Panc1 (cell line): ENCODE data around the gene FRRS1. TPM values are rescaled to one million over a fixed set of nuclear protein-coding genes. Genes with fewer than 3 reads are reported as not detected.

Experiments used
- ATAC-seq: fragments of 200-7000 bp; cut with Tn5 transposase; 2 replicates; pipeline ENCODE4 v1.9.1; 2020; ENCODE audit warnings: mild to moderate bottlenecking, moderate library complexity
- BruUV-seq: library from RNA; stranded (reverse); fragments of 400-500 nt; replicated peaks from 2 replicates; lab custom pipeline; 2021; lab: Mats Ljungman, UMichigan
- CTCF ChIA-PET: fragments of 300-600 bp; sonication (Branson Sonifier 250); formaldehyde crosslinking; loops from one replicate; lab custom pipeline; 2022; ENCODE audit warnings: antibody characterized with exemption; lab: Charles Lee
- POLR2A ChIA-PET: fragments of 300-600 bp; sonication (Branson Sonifier 250); formaldehyde crosslinking; loops from one replicate; lab custom pipeline; 2022; ENCODE audit warnings: antibody characterized with exemption; lab: Charles Lee
- DNase-seq: peaks from one replicate; pipeline ENCODE4 v3.0.0-alpha.2; 2010; ENCODE audit warnings: low read depth, low spot score
- H3K27ac ChIP-seq: 2 replicates; pipeline ENCODE4 v1.5.1; 2011; ENCODE audit warnings: mild to moderate bottlenecking, low read length, inconsistent platforms
- H3K27me3 ChIP-seq: fragments of 200-500 bp; sonication (Bioruptor generic); 2 replicates; pipeline ENCODE4 v1.6.0; 2014; ENCODE audit warnings: low read length, inconsistent platforms; ENCODE audit not compliant: control insufficient read depth, insufficient read depth
- H3K36me3 ChIP-seq: fragments of 200-500 bp; sonication (Bioruptor generic); 2 replicates; pipeline ENCODE4 v1.5.1; 2014; ENCODE audit warnings: inconsistent platforms, mild to moderate bottlenecking, low read length, moderate library complexity; ENCODE audit not compliant: control insufficient read depth, insufficient read depth
- H3K4me1 ChIP-seq: 2 replicates; pipeline ENCODE4 v1.5.1; 2011; ENCODE audit warnings: inconsistent platforms, mild to moderate bottlenecking, low read length, moderate library complexity; ENCODE audit not compliant: control insufficient read depth, insufficient read depth
- H3K4me3 ChIP-seq, 2 experiments: 2 replicates each; pipeline ENCODE4 v1.5.1; 2011 to 2012; ENCODE audit warnings: low read depth in 2 of 2, low read length in 2 of 2, mild to moderate bottlenecking in 2 of 2, inconsistent platforms in 1 of 2, moderate library complexity in 1 of 2
- H3K9me3 ChIP-seq: fragments of 200-500 bp; sonication (Bioruptor generic); 2 replicates; pipeline ENCODE4 v1.5.1; 2014; ENCODE audit warnings: low read depth, mild to moderate bottlenecking, inconsistent platforms, low read length, moderate library complexity; ENCODE audit not compliant: control insufficient read depth, insufficient read depth
- POLR2AphosphoS5 ChIP-seq: IDR thresholded peaks from 2 replicates; pipeline ENCODE4 v1.6.1; 2012; ENCODE audit warnings: mild to moderate bottlenecking, low read depth, low read length, moderate library complexity
- SIN3A ChIP-seq: IDR thresholded peaks from 2 replicates; pipeline ENCODE4 v1.6.1; 2012; ENCODE audit warnings: low read depth, mild to moderate bottlenecking, low read length, moderate library complexity, borderline replicate concordance; ENCODE audit not compliant: insufficient read depth
- TCF7L2 ChIP-seq: IDR thresholded peaks from 2 replicates; pipeline ENCODE4 v1.6.1; 2011; ENCODE audit warnings: mild to moderate bottlenecking, low read depth, low read length, inconsistent platforms
- in situ Hi-C: cut with HindIII; loops from 2 replicates; pipeline ENCODE4 v1.10.0; 2016; ENCODE audit warnings: low sequenced_read_pairs, low pct_unique_long_range_greater_than_20kb
- intact Hi-C: fragments of 100-400 bp; cut with micrococcal nuclease; formaldehyde crosslinking; loops from one replicate; pipeline ENCODE4 v1.10.0; 2022; ENCODE audit not compliant: unreplicated experiment
- total RNA-seq: library from RNA; stranded (reverse); gene quantifications from one replicate; pipeline ENCODE4 v1.2.1, GENCODE V29; 2021; ENCODE audit not compliant: unreplicated experiment
- TF ChIP-seq, protein P1 (sequence below), 2 experiments: IDR thresholded peaks; 2 replicates each; pipeline ENCODE4 v1.6.1; 2011 to 2012; ENCODE audit warnings: low read depth in 2 of 2, control low read depth in 1 of 2, low read length in 1 of 2, mild to moderate bottlenecking in 1 of 2, moderate library complexity in 1 of 2; ENCODE audit not compliant: insufficient read depth in 1 of 2
- TF ChIP-seq, protein P2 (sequence below): fragments of 450-650 bp; IDR thresholded peaks from 2 replicates; pipeline ENCODE4 v1.5.1; 2017; ENCODE audit warnings: mild to moderate bottlenecking

Gene FRRS1
- total RNA-seq, 1 experiment from 2014 or later, result 1.2 TPM

DNA sequence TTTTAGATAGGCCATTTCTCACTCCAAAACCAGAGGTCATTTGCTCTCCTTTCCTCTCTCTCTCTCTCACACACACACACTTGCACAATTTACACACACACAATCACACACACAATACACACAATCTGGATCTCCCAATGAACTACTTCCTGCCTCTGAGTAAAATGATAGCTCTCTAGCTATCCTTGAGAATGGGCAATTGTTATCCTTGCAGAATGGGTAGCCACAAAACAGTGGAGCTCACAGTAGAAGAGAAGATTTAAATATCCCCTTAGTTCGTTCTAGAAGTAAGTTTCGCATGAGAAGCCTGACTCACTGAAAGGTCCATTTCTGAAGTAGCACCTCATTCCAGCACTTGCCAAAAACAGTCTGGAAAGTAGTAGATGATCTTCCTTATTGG lies 102.9 kb downstream of the FRRS1 start:
- DNase-seq (no peak), ATAC-seq (no peak)
- Histone ChIP-seq H3K27ac (no peak overlapping the region), H3K4me1 (no peaks in the 10 kb centered on the region), H3K36me3 (no peaks in the 10 kb centered on the region), H3K9me3 (no peaks in the 10 kb centered on the region), H3K27me3 (no peaks in the 10 kb centered on the region), H3K4me3 (no peak overlapping the region)
- no TSS peak for BruUV-seq
- ChIA-PET CTCF (no interaction called here), POLR2A (no interaction called here)
- TF ChIP-seq SIN3A (no peak), TCF7L2 (no peak), POLR2AphosphoS5 (no peak)
- TF ChIP-seq, protein P1, sequence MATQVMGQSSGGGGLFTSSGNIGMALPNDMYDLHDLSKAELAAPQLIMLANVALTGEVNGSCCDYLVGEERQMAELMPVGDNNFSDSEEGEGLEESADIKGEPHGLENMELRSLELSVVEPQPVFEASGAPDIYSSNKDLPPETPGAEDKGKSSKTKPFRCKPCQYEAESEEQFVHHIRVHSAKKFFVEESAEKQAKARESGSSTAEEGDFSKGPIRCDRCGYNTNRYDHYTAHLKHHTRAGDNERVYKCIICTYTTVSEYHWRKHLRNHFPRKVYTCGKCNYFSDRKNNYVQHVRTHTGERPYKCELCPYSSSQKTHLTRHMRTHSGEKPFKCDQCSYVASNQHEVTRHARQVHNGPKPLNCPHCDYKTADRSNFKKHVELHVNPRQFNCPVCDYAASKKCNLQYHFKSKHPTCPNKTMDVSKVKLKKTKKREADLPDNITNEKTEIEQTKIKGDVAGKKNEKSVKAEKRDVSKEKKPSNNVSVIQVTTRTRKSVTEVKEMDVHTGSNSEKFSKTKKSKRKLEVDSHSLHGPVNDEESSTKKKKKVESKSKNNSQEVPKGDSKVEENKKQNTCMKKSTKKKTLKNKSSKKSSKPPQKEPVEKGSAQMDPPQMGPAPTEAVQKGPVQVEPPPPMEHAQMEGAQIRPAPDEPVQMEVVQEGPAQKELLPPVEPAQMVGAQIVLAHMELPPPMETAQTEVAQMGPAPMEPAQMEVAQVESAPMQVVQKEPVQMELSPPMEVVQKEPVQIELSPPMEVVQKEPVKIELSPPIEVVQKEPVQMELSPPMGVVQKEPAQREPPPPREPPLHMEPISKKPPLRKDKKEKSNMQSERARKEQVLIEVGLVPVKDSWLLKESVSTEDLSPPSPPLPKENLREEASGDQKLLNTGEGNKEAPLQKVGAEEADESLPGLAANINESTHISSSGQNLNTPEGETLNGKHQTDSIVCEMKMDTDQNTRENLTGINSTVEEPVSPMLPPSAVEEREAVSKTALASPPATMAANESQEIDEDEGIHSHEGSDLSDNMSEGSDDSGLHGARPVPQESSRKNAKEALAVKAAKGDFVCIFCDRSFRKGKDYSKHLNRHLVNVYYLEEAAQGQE (IDR thresholded peaks at IDR 0.05; ENCODE audit: insufficient read depth in 1 of 2, low read depth in 2 of 2, low read length in 1 of 2), result no peak
- TF ChIP-seq, protein P2, sequence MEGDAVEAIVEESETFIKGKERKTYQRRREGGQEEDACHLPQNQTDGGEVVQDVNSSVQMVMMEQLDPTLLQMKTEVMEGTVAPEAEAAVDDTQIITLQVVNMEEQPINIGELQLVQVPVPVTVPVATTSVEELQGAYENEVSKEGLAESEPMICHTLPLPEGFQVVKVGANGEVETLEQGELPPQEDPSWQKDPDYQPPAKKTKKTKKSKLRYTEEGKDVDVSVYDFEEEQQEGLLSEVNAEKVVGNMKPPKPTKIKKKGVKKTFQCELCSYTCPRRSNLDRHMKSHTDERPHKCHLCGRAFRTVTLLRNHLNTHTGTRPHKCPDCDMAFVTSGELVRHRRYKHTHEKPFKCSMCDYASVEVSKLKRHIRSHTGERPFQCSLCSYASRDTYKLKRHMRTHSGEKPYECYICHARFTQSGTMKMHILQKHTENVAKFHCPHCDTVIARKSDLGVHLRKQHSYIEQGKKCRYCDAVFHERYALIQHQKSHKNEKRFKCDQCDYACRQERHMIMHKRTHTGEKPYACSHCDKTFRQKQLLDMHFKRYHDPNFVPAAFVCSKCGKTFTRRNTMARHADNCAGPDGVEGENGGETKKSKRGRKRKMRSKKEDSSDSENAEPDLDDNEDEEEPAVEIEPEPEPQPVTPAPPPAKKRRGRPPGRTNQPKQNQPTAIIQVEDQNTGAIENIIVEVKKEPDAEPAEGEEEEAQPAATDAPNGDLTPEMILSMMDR, result no peak
- intact Hi-C loops, result no loop called here
- in situ Hi-C loops, result no loop called here

DNA sequence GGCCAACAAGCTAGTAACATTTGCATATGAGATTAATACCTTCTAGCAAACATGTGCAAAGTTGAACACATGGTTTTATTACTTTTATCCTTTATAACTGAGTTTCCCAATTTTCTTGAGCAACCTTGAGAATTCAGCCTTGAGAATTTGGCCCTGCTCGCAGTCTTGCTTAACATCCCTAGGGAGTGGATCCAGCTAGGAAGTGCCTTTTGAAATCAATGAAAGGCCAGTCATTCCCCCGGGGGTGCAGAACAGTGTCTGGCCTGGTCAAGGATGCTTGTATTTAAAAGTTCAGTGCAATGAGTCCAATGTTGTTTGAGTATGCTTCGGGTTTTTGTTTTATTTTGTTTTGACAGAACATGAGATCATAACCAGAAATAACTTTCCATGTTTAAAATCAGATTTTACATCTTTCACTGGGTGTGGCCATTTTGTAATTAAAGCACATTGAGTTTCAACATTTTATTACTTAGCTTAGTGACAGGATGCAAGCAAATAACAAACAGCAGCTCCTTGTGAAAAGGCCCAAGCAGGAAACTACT lies 103.8 kb downstream of the FRRS1 start:
- BruUV-seq, result no TSS peak
- POLR2A ChIA-PET, result no interaction called here
- CTCF ChIA-PET, result no interaction called here
- Histone ChIP-seq H3K4me1 (no peaks in the 10 kb centered on the region), H3K9me3 (no peaks in the 10 kb centered on the region), H3K27me3 (no peaks in the 10 kb centered on the region), H3K4me3 (no peak overlapping the region), H3K36me3 (no peaks in the 10 kb centered on the region), H3K27ac (no peak overlapping the region)
- TF ChIP-seq SIN3A (no peak), TCF7L2 (no peak), POLR2AphosphoS5 (no peak)
- TF ChIP-seq, protein P1 (IDR thresholded peaks at IDR 0.05; ENCODE audit: insufficient read depth in 1 of 2, low read depth in 2 of 2, low read length in 1 of 2), result no peak
- TF ChIP-seq, protein P2, result no peak
- DNase-seq, result no peak
- ATAC-seq, result no peak
- in situ Hi-C loops, result no loop called here
- intact Hi-C loops, result no loop called here
